HG02763 (cell line): ENCODE data around the gene KDM4C.

Source experiments
- ATAC-seq: cut with Tn5 transposase; IDR thresholded peaks from one replicate; pipeline ENCODE4 v1.9.1; 2021; ENCODE audit warnings: mild to moderate bottlenecking, moderate library complexity; ENCODE audit not compliant: unreplicated experiment

The KDM4C gene

GRCh38 chr9:7185612-7186011 lies 427.8 kb downstream of the KDM4C start:
- ATAC-seq: no peak

- no peak for ATAC-seq
Observed at GRCh38 chr9:7186175-7186574, 428.4 kb downstream of the KDM4C start.

GRCh38 chr9:7192266-7192665 lies 434.5 kb downstream of the KDM4C start:
- no peak for ATAC-seq

GRCh38 chr9:7195526-7195925 lies 437.8 kb downstream of the KDM4C start:
- ATAC-seq: no peak

- no peak for ATAC-seq
Observed at GRCh38 chr9:7196467-7196866, 438.7 kb downstream of the KDM4C start.

GRCh38 chr9:7201196-7201595 lies 443.4 kb downstream of the KDM4C start:
- ATAC-seq: no peak

- ATAC-seq: no peak
Observed at GRCh38 chr9:7205806-7206205, 448.0 kb downstream of the KDM4C start.

GRCh38 chr9:7206221-7206758 lies 448.5 kb downstream of the KDM4C start:
- ATAC-seq: no peak

- no peak for ATAC-seq
Observed at GRCh38 chr9:7209016-7209715, 451.4 kb downstream of the KDM4C start.

GRCh38 chr9:7209990-7210389 lies 452.2 kb downstream of the KDM4C start:
- ATAC-seq: no peak

GRCh38 chr9:7210854-7211637 lies 453.3 kb downstream of the KDM4C start:
- ATAC-seq: no peak

GRCh38 chr9:7211657-7212056 lies 453.9 kb downstream of the KDM4C start:
- ATAC-seq: no peak

- no peak for ATAC-seq
Observed at GRCh38 chr9:7212101-7212500, 454.3 kb downstream of the KDM4C start.

GRCh38 chr9:7216004-7216841 lies 458.4 kb downstream of the KDM4C start:
- no peak for ATAC-seq

GRCh38 chr9:7223981-7224380 lies 466.2 kb downstream of the KDM4C start:
- ATAC-seq: no peak
